GOT3 (cell line): ENCODE measurements around the gene FXYD7.
"Not testable (repeated sequence)": the region's sequence is repeated elsewhere in the genome, so short reads cannot be mapped to it uniquely, and the experiment has no call there.

Experiments used
- DNase-seq: peaks from one replicate; lab custom pipeline; 2025; ENCODE audit warnings: mixed read lengths; lab: John Stamatoyannopoulos, UW

The FXYD7 gene

GRCh38 chr19:35144600-35145436 lies 1.8 kb downstream of the FXYD7 start:
- no peak for DNase-seq

- no peak for DNase-seq
These were observed 3.8 kb downstream of the FXYD7 start for GRCh38 chr19:35146746-35147459.

GRCh38 chr19:35149463-35149862 lies 6.4 kb downstream of the FXYD7 start:
- no peak for DNase-seq

GRCh38 chr19:35150445-35150844 lies 7.4 kb downstream of the FXYD7 start:
- DNase-seq, result no peak

- DNase-seq, result no peak
These were observed 8.4 kb downstream of the FXYD7 start for GRCh38 chr19:35151273-35152065.

GRCh38 chr19:35153129-35153522 lies 10.1 kb downstream of the FXYD7 start:
- DNase-seq, result not testable (repeated sequence)

- no peak for DNase-seq
These were observed 10.9 kb downstream of the FXYD7 start for GRCh38 chr19:35153701-35154524.

GRCh38 chr19:35154525-35155406 lies 11.7 kb downstream of the FXYD7 start, which contains the start of gene FXYD5:
FXYD5 (plus strand) TSS chr19:35154735; CDS start chr19:35155551, 816 bp downstream.
- DNase-seq, result peak; percentile 48

GRCh38 chr19:35155441-35155840 lies 12.4 kb downstream of the FXYD7 start:
- DNase-seq, result no peak

- no peak for DNase-seq
These were observed 13.1 kb downstream of the FXYD7 start for GRCh38 chr19:35155981-35156672.

- DNase-seq, result no peak
These were observed 13.6 kb downstream of the FXYD7 start for GRCh38 chr19:35156673-35157014.

GRCh38 chr19:35157431-35157830 lies 14.4 kb downstream of the FXYD7 start:
- no peak for DNase-seq

- no peak for DNase-seq
These were observed 16.6 kb downstream of the FXYD7 start for GRCh38 chr19:35159606-35160005.

- no peak for DNase-seq
These were observed 17.8 kb downstream of the FXYD7 start for GRCh38 chr19:35160629-35161433.

GRCh38 chr19:35161434-35161743 lies 18.3 kb downstream of the FXYD7 start:
- no peak for DNase-seq

GRCh38 chr19:35162471-35163326 lies 19.6 kb downstream of the FXYD7 start:
- no peak for DNase-seq

- DNase-seq, result no peak
These were observed 21.4 kb downstream of the FXYD7 start for GRCh38 chr19:35164418-35164817.
